ENCODE data around the gene NUDT3. TPM values are rescaled to one million over a fixed set of nuclear protein-coding genes. Genes with fewer than 3 reads are reported as not detected.
A peak's percentile ranks its signal among the peaks of the same experiment; 100 is the strongest.
"Not testable (repeated sequence)": the region's sequence is repeated elsewhere in the genome, so short reads cannot be mapped to it uniquely, and the experiment has no call there.

Gene NUDT3
- total RNA-seq, 1 donor from 2014 or later: 18.7 TPM

GRCh38 chr6:34341481-34341971 lies 50.9 kb downstream of the NUDT3 start:
- ATAC-seq: peak; percentile 76

- ATAC-seq: no peak
These were observed 51.5 kb downstream of the NUDT3 start for GRCh38 chr6:34340906-34341480.

GRCh38 chr6:34340394-34340793 lies 52.1 kb downstream of the NUDT3 start:
- ATAC-seq: no peak

- ATAC-seq: no peak
These were observed 52.5 kb downstream of the NUDT3 start for GRCh38 chr6:34339971-34340370.

GRCh38 chr6:34339432-34339831 lies 53.0 kb downstream of the NUDT3 start:
- ATAC-seq: no peak

GRCh38 chr6:34338811-34339210 lies 53.7 kb downstream of the NUDT3 start:
- ATAC-seq: no peak

GRCh38 chr6:34338377-34338776 lies 54.1 kb downstream of the NUDT3 start:
- ATAC-seq: no peak

GRCh38 chr6:34334796-34335416 lies 57.6 kb downstream of the NUDT3 start:
- ATAC-seq: no peak

- ATAC-seq: no peak
These were observed 58.6 kb downstream of the NUDT3 start for GRCh38 chr6:34333858-34334257.

- ATAC-seq: no peak
These were observed 59.9 kb downstream of the NUDT3 start for GRCh38 chr6:34332251-34333198.

GRCh38 chr6:34331371-34332050 lies 61.0 kb downstream of the NUDT3 start:
- ATAC-seq: no peak

GRCh38 chr6:34329814-34330213 lies 62.7 kb downstream of the NUDT3 start:
- ATAC-seq: not testable (repeated sequence)

GRCh38 chr6:34328969-34329368 lies 63.5 kb downstream of the NUDT3 start:
- no peak for ATAC-seq

GRCh38 chr6:34327313-34328205 lies 64.9 kb downstream of the NUDT3 start:
- ATAC-seq: not testable (repeated sequence)

GRCh38 chr6:34325633-34326032 lies 66.8 kb downstream of the NUDT3 start:
- no peak for ATAC-seq

GRCh38 chr6:34324738-34325444 lies 67.6 kb downstream of the NUDT3 start:
- ATAC-seq: peak; percentile 69

GRCh38 chr6:34324221-34324620 lies 68.2 kb downstream of the NUDT3 start:
- not testable (repeated sequence) for ATAC-seq

GRCh38 chr6:34323300-34323699 lies 69.2 kb downstream of the NUDT3 start:
- no peak for ATAC-seq

GRCh38 chr6:34322732-34323131 lies 69.7 kb downstream of the NUDT3 start:
- ATAC-seq: no peak

- no peak for ATAC-seq
These were observed 70.6 kb downstream of the NUDT3 start for GRCh38 chr6:34321821-34322220.

- peak; percentile 97 for ATAC-seq
These were observed 73.0 kb downstream of the NUDT3 start for GRCh38 chr6:34319471-34319885.

Data from esophagus mucosa (tissue), 1 donor.